H9 (cell line): Measurements from ENCODE around the gene FTO. TPM values are rescaled to one million over a fixed set of nuclear protein-coding genes. Genes with fewer than 3 reads are reported as not detected.

Experiments used
- DNase-seq: peaks from one replicate; pipeline ENCODE4 v3.0.0-alpha.2; 2017
- H2AFZ ChIP-seq: one replicate; pipeline ENCODE4 v1.6.1; 2013; ENCODE audit warnings: mild to moderate bottlenecking, low read length, control low read depth, moderate library complexity
- H2AK5ac ChIP-seq: 2 replicates; pipeline ENCODE4 v1.6.1; 2013; ENCODE audit warnings: low read length, control low read depth, mixed read lengths; ENCODE audit not compliant: insufficient read length
- H2BK120ac ChIP-seq: one replicate; pipeline ENCODE4 v1.6.1; 2013; ENCODE audit warnings: low read depth, mild to moderate bottlenecking, low read length, control low read depth, inconsistent platforms; ENCODE audit not compliant: poor library complexity, severe bottlenecking
- H2BK12ac ChIP-seq: 2 replicates; pipeline ENCODE4 v1.6.1; 2013; ENCODE audit warnings: low read length, control low read depth, mixed read lengths, low read depth; ENCODE audit not compliant: insufficient read length
- H2BK15ac ChIP-seq: 2 replicates; pipeline ENCODE4 v1.6.1; 2013; ENCODE audit warnings: low read depth, low read length, control low read depth
- H2BK20ac ChIP-seq: one replicate; pipeline ENCODE4 v1.6.1; 2013; ENCODE audit warnings: low read depth, mild to moderate bottlenecking, low read length, control low read depth, inconsistent platforms; ENCODE audit not compliant: poor library complexity, severe bottlenecking
- H2BK5ac ChIP-seq: 2 replicates; pipeline ENCODE4 v1.6.1; 2013; ENCODE audit warnings: low read length, control low read depth, mixed read lengths; ENCODE audit not compliant: insufficient read length
- H3K14ac ChIP-seq: 2 replicates; pipeline ENCODE4 v1.6.1; 2013; ENCODE audit warnings: low read length, control low read depth; ENCODE audit not compliant: insufficient read depth
- H3K18ac ChIP-seq: 2 replicates; pipeline ENCODE4 v1.6.1; 2013; ENCODE audit warnings: low read depth, mild to moderate bottlenecking, mixed read lengths, low read length, control low read depth; ENCODE audit not compliant: insufficient read length
- H3K23ac ChIP-seq: 2 replicates; pipeline ENCODE4 v1.6.1; 2013; ENCODE audit warnings: low read length, control low read depth, mixed read lengths, low read depth; ENCODE audit not compliant: insufficient read length
- H3K23me2 ChIP-seq: 2 replicates; pipeline ENCODE4 v1.6.1; 2013; ENCODE audit warnings: low read depth, mild to moderate bottlenecking, mixed read lengths, low read length, control low read depth; ENCODE audit not compliant: insufficient read length, poor library complexity, severe bottlenecking
- H3K27ac ChIP-seq: 2 replicates; pipeline ENCODE4 v1.5.1; 2013; ENCODE audit warnings: low read length, control low read depth, mixed read lengths, low read depth; ENCODE audit not compliant: insufficient read length
- H3K27me3 ChIP-seq: 2 replicates; pipeline ENCODE4 v1.6.1; 2013; ENCODE audit warnings: low read length, control low read depth, inconsistent platforms; ENCODE audit not compliant: insufficient read depth
- H3K4ac ChIP-seq: 2 replicates; pipeline ENCODE4 v1.6.1; 2013; ENCODE audit warnings: low read depth, mild to moderate bottlenecking, control low read depth, inconsistent platforms, low read length, moderate library complexity
- H3K4me1 ChIP-seq: 2 replicates; pipeline ENCODE4 v1.6.1; 2013; ENCODE audit warnings: low read length, control low read depth, inconsistent platforms; ENCODE audit not compliant: insufficient read depth
- H3K4me2 ChIP-seq: 2 replicates; pipeline ENCODE4 v1.6.1; 2013; ENCODE audit warnings: low read length, control low read depth, mixed read lengths; ENCODE audit not compliant: insufficient read length, insufficient read depth
- H3K56ac ChIP-seq: 2 replicates; pipeline ENCODE4 v1.6.1; 2013; ENCODE audit warnings: low read depth, mild to moderate bottlenecking, mixed read lengths, low read length, control low read depth; ENCODE audit not compliant: insufficient read length
- H3K79me1 ChIP-seq: 2 replicates; pipeline ENCODE4 v1.6.1; 2013; ENCODE audit warnings: low read depth, mild to moderate bottlenecking, moderate library complexity, low read length, control low read depth, inconsistent platforms; ENCODE audit not compliant: insufficient read depth, poor library complexity, severe bottlenecking
- H3K79me2 ChIP-seq: 2 replicates; pipeline ENCODE4 v1.6.1; 2013; ENCODE audit warnings: low read length, control low read depth, inconsistent platforms; ENCODE audit not compliant: insufficient read depth
- H3K9ac ChIP-seq: 2 replicates; pipeline ENCODE4 v1.6.1; 2013; ENCODE audit warnings: low read length, control low read depth, mixed read lengths; ENCODE audit not compliant: insufficient read length; ENCODE audit errors: extremely low read depth
- H3K9me3 ChIP-seq: one replicate; pipeline ENCODE4 v1.6.1; 2013; ENCODE audit warnings: low read depth, low read length, inconsistent platforms; ENCODE audit not compliant: control insufficient read depth
- H3T11ph ChIP-seq: one replicate; pipeline ENCODE4 v1.6.1; 2013; ENCODE audit warnings: mild to moderate bottlenecking, low read length, control low read depth, inconsistent platforms
- H4K20me1 ChIP-seq: one replicate; pipeline ENCODE4 v1.6.1; 2013; ENCODE audit not compliant: control insufficient read depth, insufficient read length, insufficient read depth
- H4K5ac ChIP-seq: 2 replicates; pipeline ENCODE4 v1.6.1; 2013; ENCODE audit warnings: low read depth, mild to moderate bottlenecking, mixed read lengths, low read length, control low read depth; ENCODE audit not compliant: insufficient read length
- H4K8ac ChIP-seq: replicated peaks from 2 replicates; pipeline ENCODE4 v1.6.1; 2013; ENCODE audit warnings: low read length, control low read depth, mixed read lengths, low read depth; ENCODE audit not compliant: insufficient read length
- H4K91ac ChIP-seq: 2 replicates; pipeline ENCODE4 v1.6.1; 2013; ENCODE audit warnings: low read depth, mild to moderate bottlenecking, moderate library complexity, mixed read lengths, low read length, control low read depth; ENCODE audit not compliant: insufficient read length
- H3K27ac Mint-ChIP-seq, 3 experiments: 2 replicates in 2 of 3; 3 replicates in 1 of 3; pipeline ENCODE4 v1.8.0; 2020 to 2021; ENCODE audit warnings: mixed read lengths in 3 of 3, mild to moderate bottlenecking in 1 of 3, moderate library complexity in 1 of 3
- H3K27me3 Mint-ChIP-seq: 2 replicates; pipeline ENCODE4 v1.8.0; 2021; ENCODE audit warnings: low read depth, mild to moderate bottlenecking, moderate library complexity, mixed read lengths
- H3K36me3 Mint-ChIP-seq, 3 experiments: 2 replicates in 2 of 3; 3 replicates in 1 of 3; pipeline ENCODE4 v1.8.0; 2020 to 2021; ENCODE audit warnings: low read depth in 3 of 3, mixed read lengths in 3 of 3; ENCODE audit not compliant: insufficient read depth in 1 of 3
- H3K4me1 Mint-ChIP-seq, 2 experiments: 2 replicates each; pipeline ENCODE4 v1.8.0; 2020; ENCODE audit warnings: mixed read lengths in 2 of 2
- H3K4me3 Mint-ChIP-seq, 2 experiments: 2 replicates in 1 of 2; 3 replicates in 1 of 2; pipeline ENCODE4 v1.8.0; 2020 to 2021; ENCODE audit warnings: mild to moderate bottlenecking in 2 of 2, mixed read lengths in 2 of 2, moderate library complexity in 1 of 2
- H3K9me3 Mint-ChIP-seq, 2 experiments: 2 replicates in 1 of 2; 3 replicates in 1 of 2; pipeline ENCODE4 v1.8.0; 2020; ENCODE audit warnings: mild to moderate bottlenecking in 2 of 2, mixed read lengths in 2 of 2, moderate library complexity in 1 of 2
- CTCF ChIP-seq: fragments of 200-600 bp; sonication (generic); conservative IDR thresholded peaks from 3 replicates; pipeline ENCODE4 v1.8.0; 2021; ENCODE audit warnings: antibody characterized with exemption, mild to moderate bottlenecking
- WGBS: extraction: QIAGEN DNeasy Blood & Tissue Kit; methylation state at CpG from one replicate; pipeline ENCODE4 v1.1.7; 2013; ENCODE audit warnings: missing lambda C conversion rate, low lambda C conversion rate, mixed read lengths; ENCODE audit not compliant: insufficient read length; ENCODE audit errors: extremely low coverage; 5-methylcytosine and 5-hydroxymethylcytosine counted together
- total RNA-seq: library from RNA; stranded (reverse); gene quantifications from 2 replicates; pipeline ENCODE4 v1.2.1, GENCODE V29; 2021

The FTO gene
- total RNA-seq, 1 experiment from 2014 or later = 67.9 TPM

GRCh38 chr16:53953336-53953735 lies 249.4 kb downstream of the FTO start:
- no peaks in the 10 kb centered on the region for H3K23me2 ChIP-seq
- H3K18ac ChIP-seq = no peak overlapping the region
- H2BK15ac ChIP-seq = no peak overlapping the region
- no peaks in the 10 kb centered on the region for H3K9me3 Mint-ChIP-seq
- no peak overlapping the region for H2BK12ac ChIP-seq
- no peak overlapping the region for H3K27ac Mint-ChIP-seq
- no peak overlapping the region for H3K27ac ChIP-seq
- no peak overlapping the region for H3K9ac ChIP-seq
- H3K4me1 Mint-ChIP-seq = 0 out of 4 replicates have a peak, but pooled peaks cover 0 to 3% of the 10 kb centered on the region in 2 experiments
- TF ChIP-seq CTCF = no peak
- no peaks in the 10 kb centered on the region; the same call in 1 of the 2 replicates for H3K79me2 ChIP-seq
- H4K8ac ChIP-seq = no peak overlapping the region
- no peak overlapping the region for H3K4me3 Mint-ChIP-seq
- H3K4me1 ChIP-seq = no peaks in the 10 kb centered on the region
- H2BK20ac ChIP-seq = no peak overlapping the region
- no peak for DNase-seq
- H2AFZ ChIP-seq = no peak overlapping the region
- H3K23ac ChIP-seq = no peak overlapping the region
- H3K4ac ChIP-seq = no peak overlapping the region
- H3K27me3 Mint-ChIP-seq = no peaks in the 10 kb centered on the region
- no peaks in the 10 kb centered on the region for H3K36me3 Mint-ChIP-seq
- no peaks in the 10 kb centered on the region for H4K20me1 ChIP-seq
- no peak overlapping the region for H4K91ac ChIP-seq
- no peaks in the 10 kb centered on the region for H3K9me3 ChIP-seq
- no peak overlapping the region for H3T11ph ChIP-seq
- no peak overlapping the region for H2BK5ac ChIP-seq
- no peak overlapping the region for H4K5ac ChIP-seq
- H3K79me1 ChIP-seq = no peaks in the 10 kb centered on the region
- H2BK120ac ChIP-seq = no peak overlapping the region
- no peak overlapping the region for H3K14ac ChIP-seq
- H3K27me3 ChIP-seq = no peaks in the 10 kb centered on the region
- H3K4me2 ChIP-seq = no peak overlapping the region
- H3K56ac ChIP-seq = no peak overlapping the region
- no CpG with 5 or more reads among the region's 2 CpGs for WGBS
- no peak overlapping the region for H2AK5ac ChIP-seq
